MG63 (cell line): ENCODE measurements around the gene NDUFAF8. TPM values are rescaled to one million over a fixed set of nuclear protein-coding genes. Genes with fewer than 3 reads are reported as not detected.
"Not testable (repeated sequence)": the region's sequence is repeated elsewhere in the genome, so short reads cannot be mapped to it uniquely, and the experiment has no call there.

Experiments
- DNase-seq: peaks from one replicate; pipeline ENCODE4 v3.0.0-alpha.2; 2020
- H3K27me3 ChIP-seq: fragments of 250-450 bp; sonication (Bioruptor Pico); 2 replicates; pipeline ENCODE4 v1.5.1; 2020; ENCODE audit warnings: mild to moderate bottlenecking, moderate library complexity
- H3K36me3 ChIP-seq: fragments of 250-450 bp; sonication (Bioruptor Pico); 2 replicates; pipeline ENCODE4 v1.5.1; 2020; ENCODE audit warnings: mild to moderate bottlenecking, moderate library complexity
- H3K4me3 ChIP-seq: fragments of 250-450 bp; sonication (Bioruptor Pico); 2 replicates; pipeline ENCODE4 v1.5.1; 2020; ENCODE audit warnings: mild to moderate bottlenecking, moderate library complexity
- H3K9me3 ChIP-seq: fragments of 250-450 bp; sonication (Bioruptor Pico); 2 replicates; pipeline ENCODE4 v1.5.1; 2020; ENCODE audit warnings: mild to moderate bottlenecking, moderate library complexity
- total RNA-seq: library from RNA; depleted of rRNA; stranded (reverse); fragments of >200 nt; shearing (Covaris generic); gene quantifications from 2 replicates; pipeline ENCODE4 v1.2.3, GENCODE V29; 2014; ENCODE audit warnings: low replicate concordance

The NDUFAF8 gene
- total RNA-seq, 1 experiment from 2014 or later: 63.1 TPM

GRCh38 chr17:81213978-81214377 is 25.1 kb upstream of the NDUFAF8 start:
- Histone ChIP-seq H3K36me3 (no peaks in the 10 kb centered on the region), H3K9me3 (no peaks in the 10 kb centered on the region), H3K27me3 (no peaks in the 10 kb centered on the region), H3K4me3 (no peak overlapping the region)
- no peak for DNase-seq

- Histone ChIP-seq H3K4me3 (no peak overlapping the region), H3K27me3 (no peaks in the 10 kb centered on the region), H3K36me3 (no peaks in the 10 kb centered on the region), H3K9me3 (no peaks in the 10 kb centered on the region)
- no peak for DNase-seq
These were observed 21.6 kb upstream of the NDUFAF8 start for GRCh38 chr17:81217491-81217890.

GRCh38 chr17:81218459-81218858 is 20.7 kb upstream of the NDUFAF8 start:
- Histone ChIP-seq H3K36me3 (no peaks in the 10 kb centered on the region), H3K9me3 (no peaks in the 10 kb centered on the region), H3K27me3 (no peaks in the 10 kb centered on the region), H3K4me3 (no peak overlapping the region)
- no peak for DNase-seq

GRCh38 chr17:81218991-81219390 is 20.1 kb upstream of the NDUFAF8 start:
- no peaks in the 10 kb centered on the region for H3K27me3 ChIP-seq
- no peak overlapping the region for H3K4me3 ChIP-seq
- DNase-seq: no peak
- no peaks in the 10 kb centered on the region for H3K36me3 ChIP-seq
- H3K9me3 ChIP-seq: no peaks in the 10 kb centered on the region

GRCh38 chr17:81219476-81220180 is 19.5 kb upstream of the NDUFAF8 start:
- Histone ChIP-seq H3K36me3 (no peaks in the 10 kb centered on the region), H3K4me3 (no peak overlapping the region), H3K27me3 (no peaks in the 10 kb centered on the region), H3K9me3 (no peaks in the 10 kb centered on the region)
- DNase-seq: no peak

GRCh38 chr17:81221371-81221841 is 17.7 kb upstream of the NDUFAF8 start:
- Histone ChIP-seq H3K36me3 (no peaks in the 10 kb centered on the region), H3K27me3 (no peaks in the 10 kb centered on the region), H3K9me3 (no peaks in the 10 kb centered on the region), H3K4me3 (no peak overlapping the region)
- DNase-seq: peak; percentile 58

GRCh38 chr17:81221842-81222619 is 17.1 kb upstream of the NDUFAF8 start:
- Histone ChIP-seq H3K9me3 (0 out of 2 replicates have a peak, but pooled peaks cover 1% of the 10 kb centered on the region), H3K36me3 (no peaks in the 10 kb centered on the region), H3K27me3 (no peaks in the 10 kb centered on the region), H3K4me3 (peak overlapping the region; percentile 80)
- no peak for DNase-seq

- peak overlapping the region; percentile 80 for H3K4me3 ChIP-seq
- 0 out of 2 replicates have a peak, but pooled peaks cover 2% of the 10 kb centered on the region for H3K9me3 ChIP-seq
- no peak for DNase-seq
- no peaks in the 10 kb centered on the region for H3K27me3 ChIP-seq
- H3K36me3 ChIP-seq: no peaks in the 10 kb centered on the region
These were observed 16.6 kb upstream of the NDUFAF8 start for GRCh38 chr17:81222620-81222905.

GRCh38 chr17:81222906-81223761 is 16.0 kb upstream of the NDUFAF8 start, which contains the start of gene CEP131:
Gene CEP131 (minus strand): TSS chr17:81222965. CDS start chr17:81220056, 2,909 bp downstream.
- H3K9me3 ChIP-seq: 0 out of 2 replicates have a peak, but pooled peaks cover 2% of the 10 kb centered on the region
- DNase-seq: peak; percentile 99
- no peaks in the 10 kb centered on the region for H3K27me3 ChIP-seq
- H3K36me3 ChIP-seq: no peaks in the 10 kb centered on the region
- H3K4me3 ChIP-seq: peak within 1 kb of the TSS; percentile 80

- Histone ChIP-seq H3K4me3 (no peak overlapping the region), H3K36me3 (no peaks in the 10 kb centered on the region), H3K27me3 (no peaks in the 10 kb centered on the region), H3K9me3 (0 out of 2 replicates have a peak, but pooled peaks cover 2% of the 10 kb centered on the region)
- DNase-seq: no peak
These were observed 15.4 kb upstream of the NDUFAF8 start for GRCh38 chr17:81223762-81224130.

- not testable (repeated sequence) for H3K9me3 ChIP-seq
These were observed 11.5 kb upstream of the NDUFAF8 start for GRCh38 chr17:81227630-81228029.

GRCh38 chr17:81228420-81228819 is 10.7 kb upstream of the NDUFAF8 start:
- H3K36me3 ChIP-seq: peaks cover 14% of the 10 kb centered on the region
- no peak overlapping the region for H3K4me3 ChIP-seq
- 0 out of 2 replicates have a peak, but pooled peaks cover 2% of the 10 kb centered on the region for H3K9me3 ChIP-seq
- H3K27me3 ChIP-seq: no peaks in the 10 kb centered on the region
- DNase-seq: no peak

More at GRCh38 chr17:81227630-81228029, 11.5 kb upstream of the NDUFAF8 start:
- DNase-seq, H3K27me3 ChIP-seq, H3K4me3 ChIP-seq: not testable (repeated sequence)
- H3K36me3 ChIP-seq: peaks cover 12% of the 10 kb centered on the region

- Histone ChIP-seq H3K4me3 (no peak overlapping the region), H3K9me3 (0 out of 2 replicates have a peak, but pooled peaks cover 2% of the 10 kb centered on the region), H3K27me3 (no peaks in the 10 kb centered on the region), H3K36me3 (peaks cover 14% of the 10 kb centered on the region)
- DNase-seq: no peak
These were observed 10.1 kb upstream of the NDUFAF8 start for GRCh38 chr17:81228834-81229665.

GRCh38 chr17:81229666-81229920 is 9.5 kb upstream of the NDUFAF8 start:
- H3K27me3 ChIP-seq: no peaks in the 10 kb centered on the region
- no peak for DNase-seq
- 0 out of 2 replicates have a peak, but pooled peaks cover 2% of the 10 kb centered on the region for H3K9me3 ChIP-seq
- peaks cover 14% of the 10 kb centered on the region for H3K36me3 ChIP-seq
- H3K4me3 ChIP-seq: no peak overlapping the region

- H3K9me3 ChIP-seq: 0 out of 2 replicates have a peak, but pooled peaks cover 2% of the 10 kb centered on the region
- no peak overlapping the region for H3K4me3 ChIP-seq
- no peaks in the 10 kb centered on the region for H3K27me3 ChIP-seq
- peaks cover 14% of the 10 kb centered on the region for H3K36me3 ChIP-seq
- DNase-seq: no peak
These were observed 8.9 kb upstream of the NDUFAF8 start for GRCh38 chr17:81230043-81230820.
